NOMO-1 (cell line): ENCODE results near the gene CLEC4M.
"Not testable (repeated sequence)": the region's sequence is repeated elsewhere in the genome, so short reads cannot be mapped to it uniquely, and the experiment has no call there.

Source experiments
- DNase-seq, 2 experiments: peaks; one replicate each; lab custom pipeline; 2025; ENCODE audit not compliant: unreplicated experiment in 2 of 2; lab: John Stamatoyannopoulos, UW

CLEC4M gene

DNA sequence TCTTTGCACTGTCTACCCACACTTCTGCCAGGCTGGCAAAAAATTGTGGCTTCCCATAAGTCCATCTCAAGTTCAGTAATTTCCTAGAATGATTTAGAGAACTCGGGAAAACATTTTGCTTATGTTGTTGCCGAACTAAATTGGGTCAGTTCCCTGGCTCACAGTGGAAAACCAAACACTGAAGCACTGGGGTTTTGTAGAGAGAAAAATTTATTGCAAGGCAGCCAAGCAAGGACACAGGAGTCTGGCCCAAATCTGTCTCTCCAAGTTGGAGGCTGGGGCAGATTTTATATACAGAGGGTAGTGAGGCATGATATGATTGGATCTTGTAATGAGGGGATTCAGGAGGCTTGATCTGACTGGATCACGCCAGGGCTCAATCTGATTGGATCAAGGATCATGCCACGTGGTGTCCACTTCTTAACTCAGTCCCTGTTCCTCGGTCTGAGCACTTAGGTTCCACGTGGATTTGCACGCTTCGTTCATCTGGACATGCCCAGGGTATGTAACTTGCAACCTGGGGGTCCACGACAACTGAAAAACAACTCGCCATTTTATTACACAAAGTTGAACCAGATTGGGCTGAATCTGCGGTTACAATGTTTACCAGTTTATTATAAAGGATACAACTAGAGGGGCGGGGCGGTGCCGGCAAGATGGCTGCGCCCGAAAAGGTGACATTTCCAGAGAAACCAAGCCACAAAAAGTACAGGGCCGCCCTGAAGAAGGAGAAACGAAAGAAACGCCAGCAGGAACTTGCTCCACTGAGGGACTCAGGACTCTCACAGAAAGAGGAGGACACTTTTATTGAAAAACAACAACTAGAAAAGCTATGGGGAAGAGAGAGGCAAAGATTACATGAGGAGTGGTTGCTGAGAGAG lies 23.0 kb upstream of the CLEC4M start:
- DNase-seq: peak; percentile 25 to 64

DNA sequence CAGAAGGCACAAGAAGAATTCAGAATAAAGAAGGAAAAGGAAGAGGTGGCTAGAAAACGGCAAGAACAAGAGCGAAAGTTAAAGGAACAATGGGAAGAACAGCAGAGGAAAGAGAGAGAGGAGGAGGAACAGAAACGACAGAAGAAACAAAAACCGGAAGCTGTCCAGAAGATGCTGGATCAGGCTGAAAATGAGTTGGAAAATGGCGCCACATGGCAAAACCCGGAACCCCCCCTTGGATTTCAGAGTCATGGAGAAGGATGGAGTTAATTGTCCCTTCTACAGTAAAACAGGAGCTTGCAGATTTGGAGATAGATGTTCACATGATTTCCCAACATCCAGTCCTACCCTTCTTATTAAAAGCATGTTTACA lies 22.4 kb upstream of the CLEC4M start:
- DNase-seq: peak; percentile 18 to 64

DNA sequence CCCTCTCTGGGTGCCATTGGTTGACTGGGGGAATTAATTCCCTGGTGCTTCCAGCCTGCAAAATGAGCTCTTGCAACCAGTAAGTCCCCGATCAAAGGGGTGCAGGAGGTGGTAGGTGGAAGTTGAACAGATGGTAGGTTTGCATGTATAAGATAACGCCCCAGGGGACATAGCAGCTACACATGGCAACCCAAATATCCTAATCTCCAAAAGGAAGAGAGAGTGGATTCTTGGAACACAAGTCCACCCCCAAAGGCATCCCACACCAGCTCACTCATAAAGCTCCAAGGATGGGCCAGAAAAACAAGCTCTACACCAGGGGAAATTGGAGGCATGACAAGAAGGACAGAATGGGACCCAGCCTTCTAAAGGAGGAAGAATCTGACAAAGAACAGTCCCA lies 20.5 kb upstream of the CLEC4M start:
- no peak for DNase-seq

DNA sequence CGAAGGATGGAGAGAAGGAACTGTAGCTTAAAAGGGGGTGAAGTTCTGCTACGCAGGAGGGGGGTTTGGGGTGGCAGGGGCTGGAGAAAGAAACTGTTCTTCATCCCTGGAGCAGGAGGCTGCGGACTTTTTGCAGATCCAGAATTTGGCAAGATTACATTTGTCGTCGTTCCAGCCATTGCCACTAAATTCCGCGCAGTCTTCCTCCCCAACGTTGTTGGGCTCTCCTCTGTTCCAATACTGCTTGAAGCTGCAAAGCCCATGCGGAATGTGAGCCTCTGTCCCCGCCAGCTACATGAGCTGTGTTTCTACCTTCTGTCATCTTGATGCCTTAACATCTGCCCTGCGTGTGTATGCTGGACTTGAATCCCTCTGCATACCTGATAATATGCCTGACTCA lies 20.1 kb upstream of the CLEC4M start:
- DNase-seq: no peak

DNA sequence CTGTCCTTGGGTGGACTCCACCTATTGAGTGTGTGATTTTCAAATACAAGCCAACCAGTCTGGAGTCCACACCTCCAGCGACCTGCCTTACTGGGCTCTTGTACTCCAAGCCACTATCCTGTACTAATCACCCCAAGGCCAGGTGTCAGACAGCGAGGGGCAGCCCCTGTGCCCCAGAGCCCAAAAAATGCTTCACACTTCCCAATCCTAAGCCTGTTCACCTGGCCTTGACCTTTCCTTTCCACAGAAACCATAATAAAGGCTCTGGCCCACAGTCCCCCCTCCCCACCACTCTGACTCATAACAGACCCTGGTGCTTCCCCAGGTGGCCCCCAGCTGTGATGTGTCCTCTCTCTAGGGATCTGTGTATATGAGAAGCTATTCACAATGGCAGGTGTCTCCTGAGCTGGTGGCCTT lies 19.6 kb upstream of the CLEC4M start:
- DNase-seq: no peak

DNA sequence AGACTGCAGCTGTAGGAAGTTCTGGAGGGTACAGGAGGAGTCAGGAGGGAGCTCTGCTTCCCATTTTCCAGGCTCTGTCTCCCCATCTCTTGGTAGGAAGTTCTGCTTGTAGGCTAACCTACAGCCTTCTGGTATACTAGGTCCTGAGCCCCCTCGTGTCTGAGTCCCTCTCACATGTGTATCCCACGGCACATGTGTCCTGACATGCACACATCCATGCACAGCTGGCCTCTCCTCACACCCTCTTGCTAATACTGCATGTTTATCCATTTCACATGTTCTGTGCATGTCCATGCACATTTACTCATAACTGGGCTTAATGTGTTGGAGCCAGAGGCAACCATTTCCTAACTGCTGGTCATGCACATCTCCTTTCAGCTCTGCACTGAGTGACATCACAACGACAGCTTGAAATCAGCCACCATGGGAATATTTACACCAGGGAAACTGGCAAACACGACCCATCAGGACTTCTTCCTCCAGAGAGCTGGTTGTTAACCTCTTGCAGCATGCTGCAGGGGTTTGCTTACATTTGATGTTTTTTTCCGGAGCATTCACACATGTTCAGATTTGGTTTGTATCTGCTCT lies 18.8 kb upstream of the CLEC4M start:
- DNase-seq: no peak

DNA sequence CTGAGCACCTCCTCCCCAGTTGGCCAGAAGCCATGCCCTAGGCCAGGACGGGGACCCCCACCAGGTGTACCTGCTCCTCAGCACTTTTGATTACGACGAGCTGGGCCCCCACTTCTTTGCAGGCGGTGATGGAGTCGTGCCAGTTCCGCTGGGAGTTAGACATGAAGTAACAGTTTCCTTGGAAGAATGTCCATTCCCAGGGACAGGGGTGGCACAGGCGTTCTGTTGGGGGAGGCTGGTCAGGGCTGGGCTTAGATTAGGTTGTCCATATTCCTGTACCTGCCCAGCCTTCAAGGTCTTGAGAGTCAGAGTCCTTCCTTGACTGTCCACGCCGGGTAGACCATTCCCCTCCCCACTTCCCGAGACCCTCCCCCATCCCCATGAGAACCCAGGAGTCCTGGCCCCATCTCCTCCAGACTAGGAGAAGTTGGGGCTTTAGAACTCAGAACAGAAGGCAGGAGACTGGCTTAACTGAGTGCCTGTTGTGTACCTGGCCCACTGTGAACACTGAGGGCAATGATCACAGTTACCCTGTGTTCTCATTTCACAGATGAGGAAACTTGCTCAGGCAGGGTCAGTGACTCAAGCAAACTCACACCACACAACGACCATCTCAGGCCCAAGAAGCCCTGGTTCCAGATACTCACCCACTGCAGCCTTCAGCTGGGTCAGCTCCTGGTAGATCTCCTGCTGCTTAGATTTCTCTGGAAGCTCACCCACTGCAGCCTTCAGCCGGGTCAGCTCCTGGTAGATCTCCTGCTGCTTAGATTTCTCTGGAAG lies 18.0 kb upstream of the CLEC4M start:
- DNase-seq: peak in 1 of 2 experiments; percentile 2

DNA sequence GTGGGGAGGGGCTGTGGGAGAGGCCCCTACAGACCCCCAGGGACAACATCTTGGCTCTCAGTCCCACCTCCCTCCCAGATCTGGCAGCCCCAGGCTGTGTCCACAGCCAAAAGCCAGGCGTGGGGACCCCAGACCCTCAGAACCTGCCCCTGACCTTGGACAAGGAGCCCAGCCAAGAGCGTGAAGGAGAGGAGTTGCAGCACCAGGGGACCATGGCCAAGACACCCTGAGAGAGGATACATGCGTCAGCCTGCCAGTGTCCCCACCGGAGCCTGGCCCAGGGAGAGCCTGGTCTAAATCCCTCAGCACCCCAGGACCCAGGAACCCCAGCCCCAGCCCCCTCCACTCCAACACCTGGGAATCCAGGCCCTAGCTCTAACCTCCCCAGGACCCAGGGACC lies 16.7 kb upstream of the CLEC4M start:
- DNase-seq: not testable (repeated sequence)

DNA sequence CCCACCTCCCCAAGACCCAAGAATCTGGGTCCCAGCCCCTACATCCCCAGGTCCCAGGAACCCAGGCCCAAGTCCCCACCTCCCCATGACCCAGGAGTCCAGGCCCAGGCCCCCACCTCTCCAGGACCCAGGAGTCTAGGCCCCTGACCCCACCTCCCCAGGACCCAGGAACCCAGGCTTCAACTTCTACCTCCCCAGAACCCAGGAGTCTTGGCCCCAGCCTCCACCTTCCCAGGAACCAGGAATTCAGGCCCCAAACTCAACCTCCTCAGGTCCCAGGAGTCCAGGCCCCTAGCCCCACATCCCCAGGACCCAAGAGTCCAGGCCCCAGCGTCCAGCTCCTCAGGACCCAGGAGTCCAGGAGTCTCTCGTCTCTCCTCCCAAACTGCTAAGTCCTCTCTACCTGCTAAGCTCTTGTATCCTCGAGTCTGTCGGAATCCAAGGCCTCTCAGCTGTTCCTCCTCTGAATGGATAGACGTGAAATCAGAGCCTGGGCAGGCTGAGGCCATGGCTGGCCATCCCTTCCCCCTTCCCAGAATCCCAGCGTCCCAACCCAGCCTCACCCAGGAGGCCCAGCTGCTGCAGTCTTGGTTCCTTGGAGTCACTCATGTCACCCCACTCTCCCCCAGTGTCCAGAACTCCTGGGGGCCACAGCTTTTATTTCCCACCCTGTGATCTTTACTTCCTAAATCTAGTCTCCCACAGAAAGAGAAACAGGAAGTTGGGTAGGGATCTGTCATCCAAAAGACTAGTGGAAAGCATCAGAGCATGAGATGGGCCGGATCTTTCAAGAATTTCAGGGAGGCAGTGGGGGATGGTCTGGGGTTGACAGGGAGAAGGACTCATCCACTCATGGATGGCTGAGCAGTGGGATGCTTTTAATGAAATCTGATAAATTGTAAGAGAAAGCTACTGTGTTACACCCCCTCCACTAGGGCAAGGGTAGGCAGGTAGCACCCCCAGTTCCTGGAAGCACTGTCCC lies 15.8 kb upstream of the CLEC4M start, which contains the start of gene CD209:
CD209 (minus strand) TSS at position 632 of the 982 bp plus-strand sequence; CDS start at position 609, 23 bp downstream.
- DNase-seq: peak in 1 of 2 experiments; percentile 6

DNA sequence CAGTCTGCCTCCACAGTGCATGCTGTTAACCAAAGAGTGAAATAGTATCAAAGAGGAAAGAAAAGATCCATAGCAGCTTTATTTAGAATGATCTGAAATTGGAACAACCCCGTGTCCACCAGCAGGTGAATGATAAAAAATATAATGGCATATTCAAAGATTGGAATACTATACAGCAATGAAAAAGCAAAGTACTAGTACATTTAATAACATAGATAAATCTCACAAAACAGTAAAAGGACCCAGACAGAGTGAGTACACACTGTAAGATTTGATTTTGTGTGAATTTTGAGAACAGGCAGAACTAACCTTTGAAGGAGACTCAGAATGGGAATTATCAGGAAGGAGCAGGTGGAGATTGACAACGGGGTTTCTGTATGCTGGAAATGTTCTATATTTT lies 14.9 kb upstream of the CLEC4M start:
- DNase-seq: no peak

DNA sequence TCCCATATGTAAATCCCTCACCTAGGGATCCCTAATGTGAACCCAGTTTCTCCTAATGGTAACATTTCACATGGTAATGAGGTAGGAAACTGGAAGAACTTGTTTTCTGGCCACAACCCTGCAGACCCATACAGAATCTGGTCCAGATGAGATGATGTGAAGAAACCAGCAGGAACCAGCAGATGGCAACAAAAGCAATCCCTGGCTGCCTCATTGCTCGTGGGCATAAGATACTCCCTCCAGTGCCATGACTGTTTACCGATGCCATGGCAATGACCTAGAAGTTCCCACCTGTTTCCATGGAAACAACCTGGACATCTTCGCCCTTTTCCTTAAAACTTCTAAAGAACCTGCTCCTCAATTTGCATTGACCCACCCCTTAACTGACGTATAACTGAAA lies 14.3 kb upstream of the CLEC4M start:
- DNase-seq: no peak

DNA sequence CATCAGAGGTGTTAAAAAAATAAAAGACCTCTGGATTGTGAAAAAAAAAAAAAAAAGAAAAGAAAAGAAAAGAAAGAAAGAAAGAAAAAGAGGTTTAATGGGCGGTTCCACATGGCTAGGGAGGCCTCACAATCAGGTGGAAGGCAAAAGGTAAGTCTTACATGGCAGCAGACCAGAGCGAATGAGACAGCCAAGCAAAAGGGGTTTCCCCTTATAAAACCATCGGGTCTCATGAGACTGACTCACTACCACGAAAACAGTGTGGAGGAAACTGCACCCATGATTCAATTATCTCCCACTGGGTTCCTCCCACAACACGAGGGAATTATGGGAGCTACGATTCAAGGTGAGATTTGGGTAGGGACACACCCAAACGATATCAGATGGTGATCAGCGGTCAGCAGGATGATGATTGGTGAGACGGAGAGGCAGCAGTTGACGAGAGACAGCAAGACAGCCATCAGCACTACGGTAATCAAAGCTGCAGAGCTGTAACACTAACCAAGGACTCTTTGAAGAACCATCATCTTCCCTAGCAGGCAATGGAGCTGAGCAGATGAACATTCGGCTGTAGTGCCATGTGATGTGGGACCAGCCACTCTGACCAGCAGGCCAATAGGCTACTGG lies 11.8 kb upstream of the CLEC4M start:
- no peak for DNase-seq

DNA sequence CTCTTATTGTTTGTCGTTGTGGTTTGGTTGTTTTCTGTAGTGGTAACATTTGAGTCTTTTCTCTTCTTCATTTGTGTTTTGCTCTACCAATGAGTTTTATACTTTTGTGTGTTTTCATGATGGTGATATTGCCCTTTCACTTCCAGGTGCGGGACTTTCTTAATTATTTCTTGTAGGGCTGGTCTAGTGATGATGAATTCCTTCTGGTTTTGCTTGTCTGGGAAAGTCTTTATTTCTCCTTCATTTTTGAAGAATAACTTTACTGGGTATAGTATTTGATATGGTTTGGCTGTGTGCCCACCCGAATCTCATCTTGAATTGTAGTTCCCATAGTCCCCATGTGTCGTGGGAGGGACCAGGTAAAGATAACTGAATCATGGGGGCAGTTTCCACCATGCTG lies 6.8 kb upstream of the CLEC4M start:
- DNase-seq: no peak

DNA sequence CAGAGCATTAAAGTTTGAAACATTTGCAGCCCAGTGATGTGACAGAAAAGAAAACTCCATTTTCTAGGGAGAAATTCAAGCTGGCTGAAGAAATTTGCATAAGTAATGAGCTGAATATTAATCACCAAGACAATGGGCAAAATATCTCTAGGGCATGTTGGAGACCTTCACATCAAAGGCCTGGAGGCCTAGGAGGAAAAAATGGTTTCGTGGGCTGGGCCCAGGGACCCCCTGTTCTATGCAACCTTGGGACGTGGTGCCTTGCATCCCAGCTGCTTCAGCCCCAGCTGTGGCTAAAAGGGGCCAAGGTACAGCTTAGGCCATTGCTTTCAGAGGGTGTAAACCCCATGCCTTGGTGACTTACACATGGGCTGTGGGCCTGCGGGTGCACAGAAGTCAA lies 5.7 kb upstream of the CLEC4M start:
- DNase-seq: no peak

DNA sequence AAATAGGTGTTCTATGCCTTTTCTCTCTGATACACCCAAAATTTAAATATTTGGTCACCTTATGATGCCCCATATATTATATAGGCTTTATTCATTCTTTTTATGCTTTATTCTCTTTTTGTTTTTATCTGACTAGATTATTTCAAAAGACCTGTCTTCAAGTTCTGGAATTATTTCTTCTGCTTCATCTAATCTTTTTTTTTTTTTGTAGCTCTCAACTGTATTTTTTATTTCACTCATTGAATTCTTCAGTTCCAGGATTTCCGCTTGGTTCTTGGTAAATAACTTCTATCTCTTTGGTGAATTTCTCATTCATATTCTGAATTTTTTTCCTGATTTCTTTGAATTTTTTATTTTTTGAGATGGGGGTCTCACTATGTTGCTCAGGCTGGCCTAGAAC lies 3.9 kb upstream of the CLEC4M start:
- no peak for DNase-seq

DNA sequence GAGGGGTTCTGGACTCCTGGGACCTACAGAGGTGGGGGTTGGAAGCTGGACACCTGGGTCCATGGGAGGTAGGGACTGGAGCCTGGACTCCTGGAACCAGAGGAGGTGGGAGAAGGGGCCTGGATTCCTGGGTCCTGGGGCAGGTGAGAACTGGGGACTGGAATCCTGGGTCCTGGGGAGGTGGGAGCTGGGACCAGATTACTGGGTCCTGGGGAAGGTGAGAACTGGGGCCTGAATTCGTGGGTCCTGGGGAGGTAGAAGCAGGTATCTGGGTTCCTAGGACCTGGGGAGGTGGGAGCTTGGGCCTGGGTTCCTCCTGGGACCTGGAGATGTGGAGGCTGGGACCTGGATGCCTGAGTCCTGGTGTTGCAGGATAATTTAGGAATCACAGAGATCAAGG lies 653 bp downstream of the CLEC4M start:
- no peak for DNase-seq

DNA sequence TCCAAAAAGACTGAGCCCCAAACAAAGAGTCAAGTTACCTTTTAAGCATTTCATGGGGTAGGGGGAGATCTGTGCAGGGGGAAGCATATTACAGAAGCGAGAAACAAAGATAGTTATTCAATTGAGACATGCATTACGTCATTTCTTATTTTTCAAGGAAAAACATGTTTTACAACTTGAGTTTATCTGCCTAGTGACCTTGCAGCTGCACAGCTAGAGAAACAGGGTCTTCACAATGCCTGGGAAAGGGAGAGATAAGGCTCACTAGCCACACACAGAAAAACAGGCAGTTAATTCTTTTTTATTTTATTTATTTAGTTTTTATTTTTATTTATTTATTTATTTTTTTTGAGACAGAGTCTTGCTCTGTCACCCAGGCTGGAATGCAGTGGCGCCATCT lies 1.1 kb downstream of the CLEC4M start:
- DNase-seq: not testable (repeated sequence)

DNA sequence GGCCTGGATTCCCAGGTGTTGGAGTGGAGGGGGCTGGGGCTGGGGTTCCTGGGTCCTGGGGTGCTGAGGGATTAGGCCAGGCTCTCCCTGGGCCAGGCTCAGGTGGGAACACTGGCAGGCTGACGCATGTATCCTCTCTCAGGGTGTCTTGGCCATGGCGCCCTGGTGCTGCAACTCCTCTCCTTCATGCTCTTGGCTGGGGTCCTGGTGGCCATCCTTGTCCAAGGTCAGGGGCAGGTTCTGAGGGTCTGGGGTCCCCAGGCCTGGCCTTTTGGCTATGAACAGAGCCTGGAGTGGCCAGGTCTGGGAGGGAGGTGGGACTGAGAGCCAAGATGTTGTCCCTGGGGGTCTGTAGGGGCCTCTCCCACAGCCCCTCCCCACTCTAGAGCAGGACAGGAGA lies 2.0 kb downstream of the CLEC4M start:
- not testable (repeated sequence) for DNase-seq

DNA sequence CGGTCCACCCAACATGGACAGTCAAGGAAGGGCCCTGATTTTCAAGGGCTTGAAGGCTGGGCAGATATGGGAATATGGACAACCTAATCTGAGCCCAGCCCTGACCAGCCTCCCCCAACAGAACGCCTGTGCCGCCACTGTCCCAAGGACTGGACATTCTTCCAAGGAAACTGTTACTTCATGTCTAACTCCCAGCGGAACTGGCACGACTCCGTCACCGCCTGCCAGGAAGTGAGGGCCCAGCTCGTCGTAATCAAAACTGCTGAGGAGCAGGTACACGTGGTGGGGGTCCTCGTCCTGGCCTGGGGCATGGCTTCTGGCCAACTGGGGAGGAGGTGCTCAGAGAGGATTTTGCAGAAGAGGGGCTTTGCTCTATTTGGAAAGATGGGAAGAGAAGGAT lies 3.5 kb downstream of the CLEC4M start:
- no peak for DNase-seq

DNA sequence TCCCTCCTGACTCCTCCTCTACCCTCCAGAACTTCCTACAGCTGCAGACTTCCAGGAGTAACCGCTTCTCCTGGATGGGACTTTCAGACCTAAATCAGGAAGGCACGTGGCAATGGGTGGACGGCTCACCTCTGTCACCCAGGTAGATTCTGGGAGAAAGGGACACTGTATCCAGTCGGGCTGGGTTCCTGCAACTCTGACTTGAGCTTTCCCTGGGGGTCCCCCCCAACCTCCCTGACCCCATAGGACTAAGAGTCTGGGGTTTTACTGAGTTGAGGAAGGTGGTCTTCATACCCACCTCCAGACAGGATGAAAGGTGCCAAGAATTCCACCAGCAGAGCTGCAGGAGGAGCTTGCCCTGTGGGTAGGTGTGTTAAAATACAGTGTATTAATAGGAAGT lies 4.4 kb downstream of the CLEC4M start:
- no peak for DNase-seq
